ENCODE results near the gene AVEN.

- TF ChIP-seq REST (IDR thresholded peaks at IDR 0.05; ENCODE audit: unreplicated experiment) (no peak), EZH2 (IDR thresholded peaks at IDR 0.05; ENCODE audit: low read depth, unreplicated experiment) (no peak), ZNF331 (CRISPR knock-in tag; IDR thresholded peaks at IDR 0.05; ENCODE audit: low read depth) (no peak), EZH2phosphoT487 (IDR thresholded peaks at IDR 0.05; ENCODE audit: unreplicated experiment) (no peak), CTCF (conservative IDR thresholded peaks at IDR 0.05; ENCODE audit: low read depth in 2 of 2) (no peak), POLR2AphosphoS5 (IDR thresholded peaks at IDR 0.05; ENCODE audit: low read depth) (no peak), JUNB (IDR thresholded peaks at IDR 0.05; ENCODE audit: unreplicated experiment) (no peak), STAT1 (IDR thresholded peaks at IDR 0.05; ENCODE audit: unreplicated experiment) (no peak), NANOG (IDR thresholded peaks at IDR 0.05; ENCODE audit: borderline replicate concordance) (no peak), CREB1 (CRISPR knock-in tag; IDR thresholded peaks at IDR 0.05; ENCODE audit: low read depth) (no peak)
These were observed 187.9 kb downstream of the AVEN start for GRCh38 chr15:33851079-33851478.

Data from GM23338 (cell line).